GM12875 (cell line): Measurements from ENCODE around the gene FBXW11.

Source experiments
- H3K4me3 ChIP-seq: one replicate; pipeline ENCODE4 v1.5.1; 2011; ENCODE audit warnings: low read depth, low read length, control low read depth
- CTCF ChIP-seq: IDR thresholded peaks from 2 replicates; pipeline ENCODE4 v1.5.1; 2011; ENCODE audit warnings: low read depth, mild to moderate bottlenecking, control low read depth, inconsistent platforms, low read length, moderate library complexity, borderline replicate concordance; ENCODE audit not compliant: insufficient read depth

Gene FBXW11

GRCh38 chr5:171907725-171908343 is 98.6 kb downstream of the FBXW11 start:
- H3K4me3 ChIP-seq, result no peak overlapping the region
- TF ChIP-seq CTCF, result peak; percentile 48; the same call in 1 of the 2 replicates

GRCh38 chr5:171906703-171907590 is 99.5 kb downstream of the FBXW11 start:
- no peak for TF ChIP-seq CTCF
- H3K4me3 ChIP-seq, result no peak overlapping the region

- TF ChIP-seq CTCF, result no peak
- H3K4me3 ChIP-seq, result no peak overlapping the region
Observed at GRCh38 chr5:171906066-171906570, 100.3 kb downstream of the FBXW11 start.

GRCh38 chr5:171904886-171905285 is 101.6 kb downstream of the FBXW11 start:
- TF ChIP-seq CTCF, result no peak
- H3K4me3 ChIP-seq, result no peak overlapping the region

- no peak overlapping the region for H3K4me3 ChIP-seq
- no peak for TF ChIP-seq CTCF
Observed at GRCh38 chr5:171901764-171902163, 104.7 kb downstream of the FBXW11 start.

- TF ChIP-seq CTCF, result no peak
Observed at GRCh38 chr5:171899792-171900191, 106.6 kb downstream of the FBXW11 start.

More at GRCh38 chr5:171899792-171900191, 106.6 kb downstream of the FBXW11 start:
- no peak overlapping the region for H3K4me3 ChIP-seq
